Prostate gland (tissue), 2 donors: ENCODE results near the gene DDAH1. TPM values are rescaled to one million over a fixed set of nuclear protein-coding genes. Genes with fewer than 3 reads are reported as not detected.

ENCODE experiments used
- DNase-seq: peaks from one replicate; pipeline ENCODE4 v3.0.0-alpha.2; 2019; ENCODE audit warnings: low spot score
- H3K27ac ChIP-seq, 2 donors: fragments of 200-600 bp; sonication (generic); 2 replicates each; pipeline ENCODE4 v1.5.1; 2017 to 2019
- H3K27me3 ChIP-seq: fragments of 200-600 bp; sonication (generic); replicated peaks from 2 replicates; pipeline ENCODE4 v1.5.1; 2019; ENCODE audit not compliant: insufficient read depth
- H3K36me3 ChIP-seq, 2 donors: fragments of 200-600 bp; sonication (generic); 1 replicate in 1 of 2; 2 replicates in 1 of 2; pipeline versions ENCODE4 v1.5.1 to v1.8.1; 2017 to 2019
- H3K4me1 ChIP-seq: fragments of 200-600 bp; sonication (generic); replicated peaks from 2 replicates; pipeline ENCODE4 v1.5.1; 2019
- H3K4me3 ChIP-seq, 2 donors: fragments of 200-600 bp; sonication (generic); 2 replicates each; pipeline ENCODE4 v1.5.1; 2017 to 2019
- H3K9me3 ChIP-seq: fragments of 200-600 bp; sonication (generic); 2 replicates; pipeline ENCODE4 v1.5.1; 2017
- POLR2A ChIP-seq: fragments of 450-650 bp; IDR thresholded peaks from one replicate; pipeline ENCODE4 v1.6.1; 2016; ENCODE audit warnings: antibody characterized with exemption, mild to moderate bottlenecking
- POLR2AphosphoS5 ChIP-seq: sonication (generic); formaldehyde crosslinking; IDR thresholded peaks from one replicate; pipeline ENCODE4 v1.6.1; 2017; ENCODE audit warnings: antibody characterized with exemption
- WGBS: methylation state at CpG from one replicate; pipeline ENCODE4 v1.1.5; 2018; 5-methylcytosine and 5-hydroxymethylcytosine counted together
- intact Hi-C: fragments of 100-400 bp; cut with DNase I; formaldehyde crosslinking; loops from one replicate; pipeline ENCODE4 v1.14.2; 2022
- total RNA-seq, 2 donors: library from RNA; depleted of rRNA; stranded (reverse); fragments of >200 nt; gene quantifications; one replicate each; pipeline ENCODE4 v1.1.0, GENCODE V29; 2016
- TF ChIP-seq, protein P1 (sequence below), 4 experiments: fragments of 200-600 bp in 2 of 4; fragments of 450-650 bp in 2 of 4; sonication (generic) in 2 of 4; IDR thresholded peaks; 1 replicate in 3 of 4; 2 replicates in 1 of 4; pipeline ENCODE4 v1.5.1; 2016 to 2019; ENCODE audit warnings: antibody characterized with exemption in 4 of 4, mild to moderate bottlenecking in 2 of 4, moderate library complexity in 2 of 4

The DDAH1 gene
- total RNA-seq, 2 donors from 2014 or later: 61.6 to 70.7 TPM

GRCh38 chr1:85306236-85306635, 158.7 kb downstream of the DDAH1 start:
- 95% methylated on average over 4 of the region's 4 CpGs for WGBS

DNA sequence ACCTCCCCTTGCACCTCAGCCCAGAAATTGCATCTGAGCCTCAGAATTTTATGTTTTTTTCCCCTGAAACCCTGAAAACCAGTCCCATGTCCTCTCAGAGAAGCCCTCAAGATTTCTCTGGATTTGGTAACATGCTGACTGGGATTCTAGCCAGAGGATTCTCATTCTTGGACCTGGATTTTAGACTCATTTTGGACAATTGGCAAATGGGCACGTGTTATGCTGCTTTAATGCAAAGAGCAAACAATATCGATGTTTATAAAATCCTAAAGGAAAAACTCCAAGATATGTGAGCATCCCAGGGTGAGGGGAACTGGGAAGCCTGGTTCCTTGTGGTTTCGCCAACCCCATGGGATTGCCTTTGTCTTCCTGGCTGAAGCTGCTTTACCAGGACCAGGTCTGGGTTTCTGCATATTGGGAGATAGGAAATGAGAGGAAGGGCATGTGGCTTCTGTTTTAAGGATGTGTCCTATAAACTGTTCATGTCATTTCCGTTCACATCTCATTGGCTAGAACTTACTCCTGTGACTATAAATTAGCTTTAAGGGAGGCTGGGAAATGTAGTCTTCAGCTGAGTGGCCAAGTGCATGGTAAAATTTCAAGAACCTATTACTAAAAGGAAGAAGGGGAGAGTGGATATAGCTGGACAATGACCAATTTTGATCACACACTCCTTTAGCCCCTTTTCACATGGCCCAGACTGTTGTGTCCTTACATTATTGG, 161.4 kb downstream of the DDAH1 start:
- no peaks in the 10 kb centered on the region for H3K9me3 ChIP-seq
- H3K36me3 ChIP-seq: no peaks in the 10 kb centered on the region
- intact Hi-C loops: loop anchor here (10.0 kb wide), 1 partner anchor 581 kb away; no protein-coding TSS in a partner anchor
- H3K27ac ChIP-seq: no peak overlapping the region
- no peak for DNase-seq
- H3K4me1 ChIP-seq: peaks cover under 1% of the 10 kb centered on the region
- TF ChIP-seq POLR2A (no peak), POLR2AphosphoS5 (no peak)
- TF ChIP-seq, protein P1, sequence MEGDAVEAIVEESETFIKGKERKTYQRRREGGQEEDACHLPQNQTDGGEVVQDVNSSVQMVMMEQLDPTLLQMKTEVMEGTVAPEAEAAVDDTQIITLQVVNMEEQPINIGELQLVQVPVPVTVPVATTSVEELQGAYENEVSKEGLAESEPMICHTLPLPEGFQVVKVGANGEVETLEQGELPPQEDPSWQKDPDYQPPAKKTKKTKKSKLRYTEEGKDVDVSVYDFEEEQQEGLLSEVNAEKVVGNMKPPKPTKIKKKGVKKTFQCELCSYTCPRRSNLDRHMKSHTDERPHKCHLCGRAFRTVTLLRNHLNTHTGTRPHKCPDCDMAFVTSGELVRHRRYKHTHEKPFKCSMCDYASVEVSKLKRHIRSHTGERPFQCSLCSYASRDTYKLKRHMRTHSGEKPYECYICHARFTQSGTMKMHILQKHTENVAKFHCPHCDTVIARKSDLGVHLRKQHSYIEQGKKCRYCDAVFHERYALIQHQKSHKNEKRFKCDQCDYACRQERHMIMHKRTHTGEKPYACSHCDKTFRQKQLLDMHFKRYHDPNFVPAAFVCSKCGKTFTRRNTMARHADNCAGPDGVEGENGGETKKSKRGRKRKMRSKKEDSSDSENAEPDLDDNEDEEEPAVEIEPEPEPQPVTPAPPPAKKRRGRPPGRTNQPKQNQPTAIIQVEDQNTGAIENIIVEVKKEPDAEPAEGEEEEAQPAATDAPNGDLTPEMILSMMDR (IDR thresholded peaks at IDR 0.05): no peak
- no peaks in the 10 kb centered on the region for H3K27me3 ChIP-seq
- no peak overlapping the region for H3K4me3 ChIP-seq
- 89% methylated on average over 4 of the region's 4 CpGs for WGBS

More at GRCh38 chr1:85306236-85306635, 158.7 kb downstream of the DDAH1 start:
- no peaks in the 10 kb centered on the region for H3K27me3 ChIP-seq
- intact Hi-C loops: loop anchor here (5.0 to 10.0 kb wide), 2 partner anchors 196 to 579 kb away; no protein-coding TSS in a partner anchor
- H3K36me3 ChIP-seq: no peaks in the 10 kb centered on the region
- H3K4me1 ChIP-seq: no peaks in the 10 kb centered on the region
- no peak for DNase-seq
- H3K9me3 ChIP-seq: no peaks in the 10 kb centered on the region
- no peak overlapping the region for H3K27ac ChIP-seq
- H3K4me3 ChIP-seq: no peak overlapping the region
- TF ChIP-seq, protein P1 (IDR thresholded peaks at IDR 0.05): no peak
- TF ChIP-seq POLR2AphosphoS5 (no peak), POLR2A (no peak)

DNA sequence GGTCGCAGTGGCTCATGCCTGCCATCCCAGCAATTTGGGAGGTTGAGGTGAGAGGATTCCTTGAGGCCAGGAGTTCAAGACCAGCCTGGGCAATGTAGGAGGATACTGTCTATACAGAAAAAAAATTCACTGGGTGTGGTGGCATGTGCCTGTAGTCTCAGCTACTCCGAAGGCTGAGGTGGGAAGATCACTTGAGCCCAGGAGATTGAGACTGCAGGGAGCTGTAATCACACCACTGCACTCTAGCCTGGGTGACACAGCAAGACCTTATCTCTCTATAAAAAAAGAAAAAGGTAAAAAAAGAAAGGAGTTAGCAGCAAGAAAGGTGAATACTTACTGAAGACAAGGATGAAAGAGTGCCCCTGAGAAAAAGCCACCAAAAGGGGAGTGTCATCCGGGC, 164.8 kb downstream of the DDAH1 start:
- Histone ChIP-seq H3K27ac (no peak overlapping the region), H3K36me3 (no peaks in the 10 kb centered on the region), H3K27me3 (no peaks in the 10 kb centered on the region), H3K9me3 (no peaks in the 10 kb centered on the region), H3K4me1 (peaks cover 11% of the 10 kb centered on the region), H3K4me3 (no peak overlapping the region)
- TF ChIP-seq, protein P1 (IDR thresholded peaks at IDR 0.05): no peak
- TF ChIP-seq POLR2A (no peak), POLR2AphosphoS5 (no peak)
- no peak for DNase-seq
- intact Hi-C loops: loop anchor here (10.0 kb wide), 1 partner anchor 585 kb away; no protein-coding TSS in a partner anchor
- 89% methylated on average over 3 of the region's 3 CpGs for WGBS

DNA sequence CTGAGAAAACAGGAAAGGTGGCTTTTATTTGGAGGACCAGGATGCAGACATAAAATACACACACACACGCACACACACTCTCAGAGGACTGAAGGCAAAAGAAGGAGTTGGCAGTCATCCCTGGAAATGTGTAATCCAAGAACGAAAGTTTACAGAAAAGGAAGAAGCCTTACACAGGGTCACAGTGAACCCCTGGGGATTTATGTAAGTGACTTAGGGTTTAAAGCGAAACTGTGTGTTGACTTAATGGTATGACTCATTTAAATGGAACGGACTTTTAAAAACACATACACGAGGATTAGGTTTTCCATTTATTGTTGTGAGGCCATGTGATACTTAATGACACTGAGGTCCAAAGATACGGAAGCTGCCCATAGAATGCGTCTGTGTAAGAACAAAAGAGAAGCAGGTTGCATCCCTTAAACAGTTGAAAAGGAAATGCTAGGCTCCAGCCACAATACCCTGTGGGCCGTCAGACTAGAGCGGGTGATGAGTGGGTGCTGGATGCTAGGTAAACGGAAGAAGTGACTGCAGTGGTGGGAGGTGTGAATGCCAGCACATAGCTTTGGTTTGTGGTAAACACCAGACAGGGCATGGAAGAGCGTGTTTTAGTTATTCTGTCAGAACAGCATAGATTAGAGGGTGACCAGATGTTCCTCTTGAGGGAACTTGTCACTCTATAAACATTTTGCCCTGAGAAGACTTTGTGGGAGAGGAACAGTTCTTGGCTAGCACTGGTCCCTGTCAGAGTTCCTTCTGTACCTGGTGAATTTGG, 166.9 kb downstream of the DDAH1 start:
- Histone ChIP-seq H3K4me3 (no peak overlapping the region), H3K27me3 (no peaks in the 10 kb centered on the region), H3K36me3 (no peaks in the 10 kb centered on the region), H3K4me1 (peaks cover 11% of the 10 kb centered on the region), H3K9me3 (no peaks in the 10 kb centered on the region), H3K27ac (peak overlapping the region; percentile 87 to 88)
- TF ChIP-seq, protein P1 (IDR thresholded peaks at IDR 0.05): no peak
- TF ChIP-seq POLR2AphosphoS5 (peak; percentile 90), POLR2A (no peak)
- intact Hi-C loops: no loop called here
- DNase-seq: peak; percentile 93
- WGBS: 11% methylated on average over 11 of the region's 11 CpGs
